OCI-LY7 (cell line): Measurements from ENCODE around the gene CCT6B. TPM values are rescaled to one million over a fixed set of nuclear protein-coding genes. Genes with fewer than 3 reads are reported as not detected.
A peak's percentile ranks its signal among the peaks of the same experiment; 100 is the strongest.

ENCODE experiments used
- BruUV-seq: library from RNA; stranded (reverse); fragments of 400-500 nt; replicated peaks from 2 replicates; lab custom pipeline; 2021; lab: Mats Ljungman, UMichigan
- CTCF ChIA-PET: fragments of 300-600 bp; sonication (Branson Sonifier 250); formaldehyde crosslinking; loops from one replicate; lab custom pipeline; 2022; ENCODE audit warnings: antibody characterized with exemption; ENCODE audit not compliant: unreplicated experiment; lab: Charles Lee
- POLR2A ChIA-PET: fragments of 300-600 bp; sonication (Branson Sonifier 250); formaldehyde crosslinking; loops from one replicate; lab custom pipeline; 2022; ENCODE audit warnings: antibody characterized with exemption; lab: Charles Lee
- DNase-seq: peaks from one replicate; pipeline ENCODE4 v3.0.0-alpha.2; 2015; ENCODE audit warnings: low spot score
- H2AFZ ChIP-seq: fragments of 200-600 bp; sonication (generic), shearing (Covaris generic); 2 replicates; pipeline ENCODE4 v1.6.1; 2014; ENCODE audit warnings: mild to moderate bottlenecking, antibody characterized with exemption, low read length, moderate library complexity
- H3K27ac ChIP-seq: fragments of 200-600 bp; sonication (generic); 2 replicates; pipeline ENCODE4 v1.5.1; 2014; ENCODE audit warnings: mixed run types, low read depth, mild to moderate bottlenecking, moderate library complexity, low read length, inconsistent platforms; ENCODE audit not compliant: poor library complexity, severe bottlenecking
- H3K36me3 ChIP-seq: fragments of 200-600 bp; sonication (generic); 2 replicates; pipeline ENCODE4 v1.6.1; 2014; ENCODE audit warnings: mild to moderate bottlenecking, antibody characterized with exemption, low read length, moderate library complexity, mixed read lengths; ENCODE audit not compliant: insufficient read depth
- H3K4me1 ChIP-seq: fragments of 200-600 bp; sonication (generic); 2 replicates; pipeline ENCODE4 v1.5.1; 2014; ENCODE audit warnings: mild to moderate bottlenecking, low read length; ENCODE audit not compliant: insufficient read depth, poor library complexity, severe bottlenecking
- H3K4me2 ChIP-seq: fragments of 200-600 bp; sonication (generic); 2 replicates; pipeline ENCODE4 v1.6.1; 2014; ENCODE audit warnings: mild to moderate bottlenecking, low read length
- H3K4me3 ChIP-seq: fragments of 200-600 bp; sonication (generic); 2 replicates; pipeline ENCODE4 v1.5.1; 2014; ENCODE audit warnings: mild to moderate bottlenecking, low read depth, low read length; ENCODE audit not compliant: poor library complexity, severe bottlenecking
- H3K79me2 ChIP-seq: fragments of 200-600 bp; sonication (generic); 2 replicates; pipeline ENCODE4 v1.6.1; 2016; ENCODE audit warnings: low read depth, mild to moderate bottlenecking, low read length, moderate library complexity, mixed read lengths; ENCODE audit not compliant: insufficient read depth
- H3K9me2 ChIP-seq: fragments of 200-600 bp; sonication (generic); 2 replicates; pipeline ENCODE4 v1.6.1; 2016; ENCODE audit warnings: mild to moderate bottlenecking, low read length, mixed read lengths; ENCODE audit not compliant: insufficient read depth
- H3K9me3 ChIP-seq: fragments of 200-600 bp; sonication (generic); 2 replicates; pipeline ENCODE4 v1.6.1; 2014; ENCODE audit warnings: mild to moderate bottlenecking, mixed run types, low read length, mixed read lengths
- H4K20me1 ChIP-seq: fragments of 200-600 bp; sonication (generic); 2 replicates; pipeline ENCODE4 v1.6.1; 2014; ENCODE audit warnings: mild to moderate bottlenecking, antibody characterized with exemption, low read length, moderate library complexity, mixed read lengths; ENCODE audit not compliant: insufficient read depth
- CTCF ChIP-seq: fragments of 200-600 bp; sonication (generic); conservative IDR thresholded peaks from 2 replicates; pipeline ENCODE4 v1.5.1; 2014; ENCODE audit warnings: mild to moderate bottlenecking, antibody characterized with exemption, low read length, moderate library complexity, mixed read lengths
- EZH2phosphoT487 ChIP-seq: fragments of 200-600 bp; sonication (generic); IDR thresholded peaks from 2 replicates; pipeline ENCODE4 v1.6.1; 2018; ENCODE audit warnings: low read depth, borderline replicate concordance, mild to moderate bottlenecking, mixed run types, antibody characterized with exemption, low read length, moderate library complexity, mixed read lengths
- intact Hi-C: fragments of 100-400 bp; cut with micrococcal nuclease; formaldehyde crosslinking; loops from one replicate; pipeline ENCODE4 v1.10.0; 2022; ENCODE audit not compliant: unreplicated experiment
- total RNA-seq, 2 experiments: library from RNA; depleted of rRNA in 1 of 2; stranded (reverse); fragments of >200 nt in 1 of 2; shearing (Covaris generic) in 1 of 2; gene quantifications; 2 replicates each; pipeline ENCODE4 v1.2.3, GENCODE V29; 2014 to 2022

The CCT6B gene
- total RNA-seq, 2 experiments from 2014 or later, result 1.9 to 2.6 TPM

DNA sequence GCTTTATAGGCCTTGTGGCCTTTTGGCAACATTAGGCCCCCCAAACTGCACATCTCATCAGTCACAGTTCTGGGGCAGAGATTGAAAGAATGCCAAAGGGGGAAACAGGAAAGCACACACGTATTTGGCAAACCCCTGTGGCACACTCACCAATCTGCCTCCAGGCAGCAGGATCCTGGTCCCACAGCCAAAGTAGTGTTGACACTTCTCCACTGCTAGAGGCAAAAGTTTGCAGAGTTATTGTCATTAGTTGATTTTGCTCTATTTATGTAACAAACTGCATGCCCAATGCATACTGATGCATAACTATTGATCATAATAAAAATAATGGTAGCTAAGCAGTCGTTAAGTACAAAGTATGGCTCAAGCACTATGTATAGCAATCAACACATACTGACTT, 45.1 kb downstream of the CCT6B start:
- intact Hi-C loops, result no loop called here
- no peaks in the 10 kb centered on the region for H4K20me1 ChIP-seq

DNA sequence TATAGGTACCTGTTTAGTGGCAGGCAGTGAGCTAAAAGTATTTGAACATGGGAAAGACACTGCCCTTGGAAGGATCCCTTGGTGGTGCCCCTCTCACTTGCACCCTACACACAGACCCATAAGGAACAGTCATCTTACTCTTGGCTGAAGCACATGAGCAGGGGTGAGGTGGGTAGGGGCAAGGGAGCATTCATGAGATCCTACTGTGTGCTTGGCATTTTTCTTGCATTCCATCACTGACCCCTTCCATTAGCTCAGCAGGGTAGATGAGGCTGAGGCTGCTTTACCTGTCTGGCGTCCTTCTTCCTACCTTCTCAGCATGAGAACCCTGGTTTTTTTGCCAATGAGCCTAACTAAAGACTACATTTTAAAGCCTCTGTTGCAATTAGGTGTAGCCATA, 48.3 kb downstream of the CCT6B start:
- peak overlapping the region; percentile 2 for H3K27ac ChIP-seq
- TF ChIP-seq EZH2phosphoT487, result no peak
- no peak for TF ChIP-seq CTCF
- H4K20me1 ChIP-seq, result no peaks in the 10 kb centered on the region
- no peaks in the 10 kb centered on the region for H3K79me2 ChIP-seq
- intact Hi-C loops, result no loop called here
- ChIA-PET CTCF (no interaction called here), POLR2A (no interaction called here)
- DNase-seq, result no peak
- no peaks in the 10 kb centered on the region for H3K9me2 ChIP-seq
- H3K9me3 ChIP-seq, result no peaks in the 10 kb centered on the region
- H3K36me3 ChIP-seq, result no peaks in the 10 kb centered on the region
- peaks cover 10% of the 10 kb centered on the region for H3K4me1 ChIP-seq
- H3K4me3 ChIP-seq, result no peak overlapping the region
- BruUV-seq, result no TSS peak
- no peak overlapping the region for H2AFZ ChIP-seq
- H3K4me2 ChIP-seq, result no peak overlapping the region

More for the DNA sequence above, 45.1 kb downstream of the CCT6B start:
- Histone ChIP-seq H3K27ac (no peak overlapping the region), H3K4me1 (peaks cover 10% of the 10 kb centered on the region), H3K9me3 (no peaks in the 10 kb centered on the region), H3K79me2 (no peaks in the 10 kb centered on the region), H3K4me3 (no peak overlapping the region), H2AFZ (no peak overlapping the region), H3K36me3 (no peaks in the 10 kb centered on the region), H3K9me2 (no peaks in the 10 kb centered on the region), H3K4me2 (no peak overlapping the region)
- no peak for DNase-seq
- CTCF ChIA-PET, result no interaction called here
- BruUV-seq, result no TSS peak
- POLR2A ChIA-PET, result no interaction called here
- TF ChIP-seq EZH2phosphoT487, result no peak
- TF ChIP-seq CTCF, result no peak

GRCh38 chr17:34909040-34909439, 52.2 kb downstream of the CCT6B start:
- H4K20me1 ChIP-seq, result no peaks in the 10 kb centered on the region
- ChIA-PET POLR2A (no interaction called here), CTCF (no interaction called here)
- DNase-seq, result no peak
- no peaks in the 10 kb centered on the region for H3K9me3 ChIP-seq
- no peaks in the 10 kb centered on the region for H3K36me3 ChIP-seq
- intact Hi-C loops, result no loop called here
- no TSS peak for BruUV-seq
- H3K4me1 ChIP-seq, result peaks cover 10% of the 10 kb centered on the region
- no peaks in the 10 kb centered on the region for H3K79me2 ChIP-seq
- TF ChIP-seq CTCF (no peak), EZH2phosphoT487 (no peak)
- H3K4me3 ChIP-seq, result no peak overlapping the region
- H3K27ac ChIP-seq, result no peak overlapping the region
- no peak overlapping the region for H3K4me2 ChIP-seq
- no peak overlapping the region for H2AFZ ChIP-seq
- H3K9me2 ChIP-seq, result no peaks in the 10 kb centered on the region
